SK-N-MC (cell line): ENCODE measurements around the gene TRIM44.
"Not testable (repeated sequence)": the region's sequence is repeated elsewhere in the genome, so short reads cannot be mapped to it uniquely, and the experiment has no call there.

ENCODE experiments used
- DNase-seq: peaks from one replicate; pipeline ENCODE4 v3.0.0-alpha.2; 2011; ENCODE audit warnings: low read depth, low spot score
- H3K27ac ChIP-seq: fragments of 200-600 bp; sonication (generic); 2 replicates; pipeline ENCODE4 v1.5.1; 2016; ENCODE audit warnings: mixed run types
- H3K36me3 ChIP-seq: fragments of 200-600 bp; sonication (generic); 2 replicates; pipeline ENCODE4 v1.6.1; 2017; ENCODE audit warnings: antibody characterized with exemption, low read length, mixed read lengths; ENCODE audit not compliant: insufficient read depth
- H3K4me3 ChIP-seq: fragments of 200-600 bp; sonication (generic); 2 replicates; pipeline ENCODE4 v1.5.1; 2016
- H3K9ac ChIP-seq: fragments of 200-600 bp; sonication (generic); 2 replicates; pipeline ENCODE4 v1.8.0; 2017; ENCODE audit warnings: mixed run types, mixed read lengths; ENCODE audit not compliant: insufficient read length
- H3K9me3 ChIP-seq: fragments of 200-600 bp; sonication (generic); 2 replicates; pipeline ENCODE4 v1.6.1; 2017; ENCODE audit warnings: low read depth, mild to moderate bottlenecking, antibody characterized with exemption, low read length, moderate library complexity, mixed read lengths
- EZH2 ChIP-seq: fragments of 200-600 bp; sonication (generic); IDR thresholded peaks from one replicate; pipeline ENCODE4 v1.6.1; 2017; ENCODE audit warnings: antibody characterized with exemption
- FOXP2 ChIP-seq: optimal IDR thresholded peaks from 2 replicates; pipeline ENCODE3; 2011; ENCODE audit warnings: mild to moderate bottlenecking, moderate library complexity; ENCODE audit not compliant: insufficient read depth; ENCODE audit errors: extremely low read length, control extremely low read depth
- POLR2AphosphoS5 ChIP-seq: IDR thresholded peaks from 2 replicates; pipeline ENCODE4 v1.6.1; 2012; ENCODE audit warnings: mild to moderate bottlenecking, low read depth, low read length, borderline replicate concordance

TRIM44 gene

DNA sequence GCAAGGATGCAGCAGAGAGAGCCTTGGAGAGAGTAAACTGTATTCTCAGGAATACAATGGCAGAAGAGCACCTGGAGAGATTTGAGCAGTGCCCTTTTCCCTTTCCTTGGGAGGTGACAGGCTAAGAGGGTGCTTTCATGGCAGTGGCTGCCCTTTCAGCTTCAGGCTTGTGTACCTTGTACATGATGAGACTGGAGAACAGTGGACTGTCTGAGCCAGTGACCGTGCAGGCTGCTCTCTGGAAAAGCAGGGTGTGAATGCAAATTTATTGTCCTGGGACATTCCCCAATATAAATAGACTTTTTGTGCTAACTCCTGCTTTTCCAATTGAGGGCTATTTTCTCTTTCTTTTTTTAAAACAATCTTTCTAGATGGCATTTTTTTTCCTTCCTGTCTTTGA is 99.3 kb downstream of the TRIM44 start:
- Histone ChIP-seq H3K27ac (no peak overlapping the region), H3K9ac (no peak overlapping the region), H3K4me3 (no peak overlapping the region), H3K9me3 (no peaks in the 10 kb centered on the region), H3K36me3 (no peaks in the 10 kb centered on the region)
- TF ChIP-seq POLR2AphosphoS5 (no peak), EZH2 (no peak), FOXP2 (no peak)
- DNase-seq, result no peak

DNA sequence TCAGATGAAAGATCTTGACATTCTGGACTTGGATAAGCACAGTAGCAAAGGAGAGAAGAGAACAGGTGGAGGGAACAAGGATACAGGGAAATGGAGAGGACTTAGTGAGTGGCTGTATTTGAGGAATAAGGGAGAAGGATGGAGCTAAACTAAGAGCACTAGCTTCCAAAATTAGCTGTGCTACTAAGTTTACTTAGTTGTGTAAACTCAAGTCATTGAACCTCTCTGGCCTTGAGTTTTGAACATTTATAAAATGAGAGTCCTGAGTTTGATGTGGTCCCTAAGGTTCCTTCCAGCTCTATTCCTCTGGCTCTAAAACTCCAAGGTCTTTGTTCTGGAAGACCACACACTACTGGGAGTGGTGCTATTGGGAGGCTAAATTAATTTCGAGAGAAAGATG is 100.7 kb downstream of the TRIM44 start:
- TF ChIP-seq EZH2, result no peak
- TF ChIP-seq POLR2AphosphoS5, result no peak
- TF ChIP-seq FOXP2, result no peak
- DNase-seq, result no peak
- no peak overlapping the region for H3K27ac ChIP-seq
- H3K9me3 ChIP-seq, result no peaks in the 10 kb centered on the region
- H3K9ac ChIP-seq, result no peak overlapping the region
- no peak overlapping the region for H3K4me3 ChIP-seq
- no peaks in the 10 kb centered on the region for H3K36me3 ChIP-seq

DNA sequence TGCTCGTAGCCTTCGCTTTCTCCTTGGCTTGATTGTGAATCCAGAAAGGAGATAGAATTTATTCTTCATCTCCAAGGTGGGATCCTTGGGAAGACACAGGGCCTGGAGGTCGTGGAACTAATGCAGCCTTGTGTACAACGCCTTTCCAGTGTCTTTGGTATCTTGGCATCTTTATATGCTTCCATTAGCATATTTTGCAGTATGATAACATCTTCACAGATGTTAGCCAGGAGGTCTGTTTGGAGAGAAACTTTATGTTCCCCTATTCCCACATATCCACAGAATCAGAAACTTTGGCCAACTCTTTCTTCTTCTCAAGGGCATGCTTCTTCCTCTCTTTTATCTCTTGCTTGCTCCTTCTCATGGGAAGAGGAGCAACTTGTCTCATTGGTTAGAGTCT is 101.2 kb downstream of the TRIM44 start:
- Histone ChIP-seq H3K9me3 (no peaks in the 10 kb centered on the region), H3K36me3 (no peaks in the 10 kb centered on the region), H3K27ac (no peak overlapping the region), H3K9ac (no peak overlapping the region), H3K4me3 (no peak overlapping the region)
- TF ChIP-seq EZH2, result no peak
- no peak for TF ChIP-seq POLR2AphosphoS5
- no peak for TF ChIP-seq FOXP2
- no peak for DNase-seq

GRCh38 chr11:35764417-35764816 is 101.8 kb downstream of the TRIM44 start:
- no peaks in the 10 kb centered on the region for H3K9me3 ChIP-seq
- no peak overlapping the region for H3K27ac ChIP-seq
- no peaks in the 10 kb centered on the region for H3K36me3 ChIP-seq
- DNase-seq, result no peak
- H3K4me3 ChIP-seq, result no peak overlapping the region
- no peak overlapping the region for H3K9ac ChIP-seq
- TF ChIP-seq POLR2AphosphoS5 (no peak), FOXP2 (no peak), EZH2 (no peak)

DNA sequence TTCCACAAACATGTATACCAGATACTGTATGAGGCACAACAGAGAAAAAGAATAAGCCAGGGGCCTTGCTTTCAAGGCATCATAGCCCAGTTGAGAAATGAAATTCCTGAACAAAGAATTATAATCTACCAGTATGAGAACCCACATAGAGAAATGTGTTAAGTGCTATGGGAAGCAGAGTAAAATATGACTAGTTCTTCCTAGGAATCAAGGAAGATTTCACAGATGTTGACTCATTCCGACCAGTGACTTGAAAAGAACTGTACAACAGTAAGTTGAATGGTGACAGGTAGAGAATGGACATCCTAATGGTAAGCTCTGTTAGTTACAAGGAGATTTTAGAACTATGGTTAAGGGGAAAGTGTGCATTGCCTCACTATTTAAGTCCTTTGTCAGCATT is 102.6 kb downstream of the TRIM44 start:
- no peaks in the 10 kb centered on the region for H3K9me3 ChIP-seq
- H3K4me3 ChIP-seq, result no peak overlapping the region
- H3K36me3 ChIP-seq, result no peaks in the 10 kb centered on the region
- no peak overlapping the region for H3K27ac ChIP-seq
- no peak for DNase-seq
- H3K9ac ChIP-seq, result no peak overlapping the region
- no peak for TF ChIP-seq EZH2
- no peak for TF ChIP-seq POLR2AphosphoS5
- TF ChIP-seq FOXP2, result no peak

DNA sequence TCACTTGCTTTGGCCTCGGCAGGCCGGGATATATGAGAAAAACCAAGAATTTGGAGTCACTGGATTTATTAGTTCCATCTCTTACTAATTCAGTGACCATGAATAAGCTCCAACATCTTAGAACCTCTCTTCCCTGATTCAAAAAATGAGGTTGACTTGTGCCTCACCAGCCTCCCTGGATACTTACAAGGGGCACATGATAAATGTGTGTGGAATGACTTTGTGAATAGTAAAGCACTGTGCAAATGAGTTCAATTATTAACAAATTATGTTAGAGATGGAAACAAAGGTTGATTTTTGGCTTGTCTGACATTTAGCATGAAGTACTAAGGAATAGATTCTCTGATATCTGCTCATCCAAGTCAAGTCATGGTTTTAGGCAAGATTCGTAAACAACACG is 104.1 kb downstream of the TRIM44 start:
- no peak for TF ChIP-seq POLR2AphosphoS5
- TF ChIP-seq FOXP2, result no peak
- TF ChIP-seq EZH2, result no peak
- no peak for DNase-seq

DNA sequence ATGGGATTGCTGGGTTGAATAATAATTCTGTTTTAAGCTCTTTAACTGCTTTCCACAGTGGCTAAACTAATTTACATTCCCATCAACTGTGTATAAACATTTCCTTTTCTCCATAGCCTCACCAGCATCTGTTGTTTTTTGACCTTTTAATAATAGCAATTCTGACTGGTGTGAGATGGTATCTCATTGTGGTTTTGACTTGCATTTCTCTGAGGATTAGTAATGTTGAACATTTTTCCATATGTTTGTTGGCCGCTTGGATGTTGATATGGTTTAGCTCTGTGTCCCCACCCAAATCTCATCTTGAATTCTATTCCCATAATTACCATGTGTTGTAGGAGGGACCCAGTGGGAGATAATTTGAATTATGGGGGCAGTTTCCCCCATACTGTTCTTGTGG is 107.8 kb downstream of the TRIM44 start:
- H3K9ac ChIP-seq, H3K36me3 ChIP-seq, DNase-seq, H3K27ac ChIP-seq, H3K9me3 ChIP-seq, H3K4me3 ChIP-seq: not testable (repeated sequence)

More for the DNA sequence above, 104.1 kb downstream of the TRIM44 start:
- Histone ChIP-seq H3K4me3 (no peak overlapping the region), H3K36me3 (no peaks in the 10 kb centered on the region), H3K27ac (no peak overlapping the region), H3K9me3 (no peaks in the 10 kb centered on the region), H3K9ac (no peak overlapping the region)

GRCh38 chr11:35771722-35772121 is 109.1 kb downstream of the TRIM44 start:
- H3K9me3 ChIP-seq, result no peaks in the 10 kb centered on the region
- H3K4me3 ChIP-seq, result no peak overlapping the region
- no peak overlapping the region for H3K27ac ChIP-seq
- TF ChIP-seq EZH2, result no peak
- TF ChIP-seq FOXP2, result no peak
- no peak for TF ChIP-seq POLR2AphosphoS5
- DNase-seq, result no peak
- no peaks in the 10 kb centered on the region for H3K36me3 ChIP-seq
- H3K9ac ChIP-seq, result no peak overlapping the region

DNA sequence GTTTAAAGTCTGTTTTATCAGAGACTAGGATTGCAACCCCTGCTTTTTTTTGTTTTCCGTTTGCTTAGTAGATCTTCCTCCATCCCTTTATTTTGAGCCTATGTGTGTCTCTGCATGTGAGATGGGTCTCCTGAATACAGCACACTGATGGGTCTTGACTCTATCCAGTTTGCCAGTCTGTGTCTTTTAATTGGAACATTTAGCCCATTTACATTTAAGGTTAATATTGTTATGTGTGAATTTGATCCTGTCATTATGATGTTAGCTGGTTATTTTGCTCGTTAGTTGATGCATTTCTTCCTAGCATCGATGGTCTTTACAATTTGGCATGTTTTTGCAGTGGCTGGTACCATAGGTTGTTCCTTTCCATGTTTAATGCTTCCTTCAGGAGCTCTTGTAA is 114.7 kb downstream of the TRIM44 start:
- H3K9me3 ChIP-seq, H3K27ac ChIP-seq, DNase-seq, H3K9ac ChIP-seq, H3K4me3 ChIP-seq, H3K36me3 ChIP-seq: not testable (repeated sequence)

GRCh38 chr11:35778943-35779342 is 116.4 kb downstream of the TRIM44 start:
- not testable (repeated sequence) for H3K27ac ChIP-seq, DNase-seq, H3K4me3 ChIP-seq, H3K9me3 ChIP-seq, H3K9ac ChIP-seq, H3K36me3 ChIP-seq
